Neural progenitor cell (in vitro differentiated cells): ENCODE measurements around the gene PPTC7.

Experiments
- CTCF ChIP-seq: fragments of 200-600 bp; sonication (generic); IDR thresholded peaks from 2 replicates; pipeline ENCODE4 v1.5.1; 2017; ENCODE audit warnings: antibody characterized with exemption, mild to moderate bottlenecking
- EZH2 ChIP-seq: fragments of 200-600 bp; sonication (generic); IDR thresholded peaks from 2 replicates; pipeline ENCODE4 v1.6.1; 2017; ENCODE audit warnings: antibody characterized with exemption, mild to moderate bottlenecking, moderate library complexity
- EZH2phosphoT487 ChIP-seq: fragments of 200-600 bp; sonication (generic); IDR thresholded peaks from 2 replicates; pipeline ENCODE4 v1.6.1; 2017; ENCODE audit warnings: antibody characterized with exemption

- TF ChIP-seq EZH2: no peak
- no peak for TF ChIP-seq CTCF
- no peak for TF ChIP-seq EZH2phosphoT487
Measured at GRCh38 chr12:110538869-110539622, 44.1 kb downstream of the PPTC7 start.
